OCI-LY1 (cell line): Measurements from ENCODE around the gene FGF22.

Experiments
- EZH2 ChIP-seq: fragments of 200-600 bp; sonication (generic), shearing (Covaris generic); IDR thresholded peaks from 2 replicates; pipeline ENCODE4 v1.8.0; 2017; ENCODE audit warnings: borderline replicate concordance, mixed run types, mild to moderate bottlenecking, antibody characterized with exemption, low read length, moderate library complexity, mixed read lengths
- TF ChIP-seq, protein P1 (sequence below): fragments of 200-600 bp; sonication (generic), shearing (Covaris generic); IDR thresholded peaks from 2 replicates; pipeline ENCODE4 v1.5.1; 2017; ENCODE audit warnings: mild to moderate bottlenecking, antibody characterized with exemption, low read length, moderate library complexity, mixed read lengths

DNA sequence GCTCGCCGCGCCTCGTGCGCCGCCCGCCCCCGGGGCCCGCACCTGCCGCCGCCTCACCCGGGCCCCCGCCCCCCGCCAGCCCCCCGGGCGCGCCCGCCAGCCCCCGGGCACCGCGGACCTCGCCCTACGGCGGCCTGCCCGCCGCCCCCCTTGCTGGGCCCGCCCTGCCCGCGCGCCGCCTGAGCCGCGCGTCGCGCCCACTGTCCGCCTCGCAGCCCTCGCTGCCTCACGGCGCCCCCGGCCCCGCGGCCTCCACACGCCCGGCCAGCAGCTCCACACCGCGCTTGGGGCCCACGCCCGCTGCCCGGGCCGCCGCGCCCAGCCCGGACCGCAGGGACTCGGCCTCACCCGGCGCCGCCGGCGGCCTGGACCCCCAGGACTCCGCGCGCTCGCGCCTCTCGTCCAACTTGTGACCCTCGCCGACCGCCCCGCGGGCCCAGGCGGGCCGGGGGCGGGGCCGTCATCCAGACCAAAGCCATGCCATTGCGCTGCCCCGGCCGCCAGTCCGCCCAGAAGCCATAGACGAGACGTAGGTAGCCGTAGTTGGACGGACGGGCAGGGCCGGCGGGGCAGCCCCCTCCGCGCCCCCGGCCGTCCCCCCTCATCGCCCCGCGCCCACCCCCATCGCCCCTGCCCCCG, 23.5 kb upstream of the FGF22 start:
- TF ChIP-seq, protein P1, sequence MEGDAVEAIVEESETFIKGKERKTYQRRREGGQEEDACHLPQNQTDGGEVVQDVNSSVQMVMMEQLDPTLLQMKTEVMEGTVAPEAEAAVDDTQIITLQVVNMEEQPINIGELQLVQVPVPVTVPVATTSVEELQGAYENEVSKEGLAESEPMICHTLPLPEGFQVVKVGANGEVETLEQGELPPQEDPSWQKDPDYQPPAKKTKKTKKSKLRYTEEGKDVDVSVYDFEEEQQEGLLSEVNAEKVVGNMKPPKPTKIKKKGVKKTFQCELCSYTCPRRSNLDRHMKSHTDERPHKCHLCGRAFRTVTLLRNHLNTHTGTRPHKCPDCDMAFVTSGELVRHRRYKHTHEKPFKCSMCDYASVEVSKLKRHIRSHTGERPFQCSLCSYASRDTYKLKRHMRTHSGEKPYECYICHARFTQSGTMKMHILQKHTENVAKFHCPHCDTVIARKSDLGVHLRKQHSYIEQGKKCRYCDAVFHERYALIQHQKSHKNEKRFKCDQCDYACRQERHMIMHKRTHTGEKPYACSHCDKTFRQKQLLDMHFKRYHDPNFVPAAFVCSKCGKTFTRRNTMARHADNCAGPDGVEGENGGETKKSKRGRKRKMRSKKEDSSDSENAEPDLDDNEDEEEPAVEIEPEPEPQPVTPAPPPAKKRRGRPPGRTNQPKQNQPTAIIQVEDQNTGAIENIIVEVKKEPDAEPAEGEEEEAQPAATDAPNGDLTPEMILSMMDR = no peak
- no peak for TF ChIP-seq EZH2
